GM23248 (cell line): Measurements from ENCODE around the gene RPL13.

Experiments
- EZH2 ChIP-seq: fragments of 200-600 bp; sonication (generic); IDR thresholded peaks from 2 replicates; pipeline ENCODE4 v1.6.1; 2018; ENCODE audit warnings: antibody characterized with exemption, mild to moderate bottlenecking; ENCODE audit not compliant: insufficient read depth, poor library complexity, severe bottlenecking
- EZH2phosphoT487 ChIP-seq: fragments of 200-600 bp; sonication (generic); IDR thresholded peaks from 2 replicates; pipeline ENCODE4 v1.6.1; 2018; ENCODE audit warnings: antibody characterized with exemption, moderate library complexity, mild to moderate bottlenecking, low read depth; ENCODE audit not compliant: insufficient read depth

GRCh38 chr16:89562939-89563338, 2.5 kb downstream of the RPL13 start:
- TF ChIP-seq EZH2 (no peak), EZH2phosphoT487 (no peak)
